SJSA1 (cell line): ENCODE data around the gene SLCO2B1. TPM values are rescaled to one million over a fixed set of nuclear protein-coding genes. Genes with fewer than 3 reads are reported as not detected.

Experiments used
- total RNA-seq: library from RNA; depleted of rRNA; stranded (reverse); fragments of >200 nt; shearing (Covaris generic); gene quantifications from 2 replicates; pipeline ENCODE4 v1.2.3, GENCODE V29; 2014; rRNA removed

Gene SLCO2B1
- total RNA-seq, 1 experiment from 2014 or later = 0.13 TPM

Other genes with a start within 250 kb of the SLCO2B1 start
- gene XRRA1, start 202.0 kb upstream of the SLCO2B1 start, total RNA-seq = 2.2 and 3.6 TPM in 2 replicates
- 16.3 and 22.0 TPM in 2 replicates for gene SPCS2, start 201.8 kb upstream of the SLCO2B1 start, total RNA-seq
- gene NEU3, start 162.2 kb upstream of the SLCO2B1 start, total RNA-seq = 3.2 and 5.7 TPM in 2 replicates
- not detected in 2 replicates for gene OR2AT4, start 54.2 kb upstream of the SLCO2B1 start, total RNA-seq
- not detected in 2 replicates for gene TPBGL, start 89.7 kb downstream of the SLCO2B1 start, total RNA-seq
- gene ARRB1, start 200.6 kb downstream of the SLCO2B1 start, total RNA-seq = 3.6 TPM in 1 of 2 replicates, not detected in the other
- gene RPS3, start 248.4 kb downstream of the SLCO2B1 start, total RNA-seq = 697 and 750 TPM in 2 replicates